Measurements from ENCODE around the gene NID2. TPM values are rescaled to one million over a fixed set of nuclear protein-coding genes. Genes with fewer than 3 reads are reported as not detected.
A peak's percentile ranks its signal among the peaks of the same experiment; 100 is the strongest.

NID2 gene
- total RNA-seq, 4 donors from 2014 or later: 8.6 to 16.5 (median 11.5) TPM

DNA sequence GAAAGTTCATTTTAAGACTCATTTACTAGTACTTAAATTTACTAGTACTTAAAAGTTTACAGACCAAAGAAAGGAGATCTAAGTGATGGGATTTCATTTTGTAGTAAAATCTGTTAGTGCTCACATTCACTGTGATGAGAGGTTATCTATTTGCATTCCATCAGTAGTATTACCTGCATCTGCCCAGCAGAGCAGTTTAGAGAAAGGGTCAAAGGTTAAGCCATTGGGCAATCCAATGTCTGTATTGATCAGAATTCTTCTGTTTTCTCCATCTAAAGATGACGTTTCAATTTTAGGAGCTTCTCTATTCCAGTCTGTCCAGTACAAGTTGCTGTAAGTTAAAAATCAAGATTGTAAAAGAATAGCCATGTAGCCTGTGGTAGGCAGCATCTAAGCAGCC is 61.2 kb downstream of the NID2 start:
- TF ChIP-seq CTCF (IDR thresholded peaks at IDR 0.05): no peak
- no peak for TF ChIP-seq POLR2A (IDR thresholded peaks at IDR 0.05)
- Histone ChIP-seq H3K36me3 (peaks cover 0 to 83% (median 0%) of the 10 kb centered on the region in 3 donors), H3K27ac (no peak overlapping the region), H3K27me3 (no peaks in the 10 kb centered on the region), H3K9me3 (no peaks in the 10 kb centered on the region), H3K4me1 (no peaks in the 10 kb centered on the region), H3K4me3 (no peak overlapping the region)
- no peak for DNase-seq

- no peak for DNase-seq
- TF ChIP-seq POLR2A (IDR thresholded peaks at IDR 0.05): no peak
- no peak for TF ChIP-seq CTCF (IDR thresholded peaks at IDR 0.05)
- Histone ChIP-seq H3K27me3 (no peaks in the 10 kb centered on the region), H3K4me1 (no peaks in the 10 kb centered on the region), H3K4me3 (no peak overlapping the region), H3K27ac (no peak overlapping the region), H3K36me3 (peaks cover 0 to 87% (median 0%) of the 10 kb centered on the region in 3 donors), H3K9me3 (no peaks in the 10 kb centered on the region)
Measured at GRCh38 chr14:52007211-52007610, 61.6 kb downstream of the NID2 start.

GRCh38 chr14:52006361-52006760 is 62.5 kb downstream of the NID2 start:
- no peak overlapping the region for H3K27ac ChIP-seq
- no peaks in the 10 kb centered on the region for H3K27me3 ChIP-seq
- TF ChIP-seq POLR2A (IDR thresholded peaks at IDR 0.05) (no peak), CTCF (IDR thresholded peaks at IDR 0.05) (no peak)
- no peak for DNase-seq
- H3K9me3 ChIP-seq: no peaks in the 10 kb centered on the region
- H3K4me1 ChIP-seq: no peaks in the 10 kb centered on the region
- H3K4me3 ChIP-seq: no peak overlapping the region
- H3K36me3 ChIP-seq: peaks cover 0 to 91% (median 0%) of the 10 kb centered on the region in 3 donors

- TF ChIP-seq POLR2A (IDR thresholded peaks at IDR 0.05) (no peak), CTCF (IDR thresholded peaks at IDR 0.05) (no peak)
- H3K27me3 ChIP-seq: no peaks in the 10 kb centered on the region
- DNase-seq: no peak
- no peaks in the 10 kb centered on the region for H3K9me3 ChIP-seq
- no peak overlapping the region for H3K27ac ChIP-seq
- H3K36me3 ChIP-seq: peaks cover 0 to 91% (median 0%) of the 10 kb centered on the region in 3 donors
- no peak overlapping the region for H3K4me3 ChIP-seq
- H3K4me1 ChIP-seq: no peaks in the 10 kb centered on the region
Measured at GRCh38 chr14:52005625-52006024, 63.2 kb downstream of the NID2 start.

- Histone ChIP-seq H3K4me1 (no peaks in the 10 kb centered on the region), H3K9me3 (no peaks in the 10 kb centered on the region), H3K27me3 (no peaks in the 10 kb centered on the region), H3K27ac (peak overlapping the region in 1 of 4 donors; percentile 65), H3K36me3 (peaks cover 0 to 81% (median 0%) of the 10 kb centered on the region in 3 donors), H3K4me3 (no peak overlapping the region)
- DNase-seq: no peak
- no peak for TF ChIP-seq POLR2A (IDR thresholded peaks at IDR 0.05)
- no peak for TF ChIP-seq CTCF (IDR thresholded peaks at IDR 0.05)
Measured at GRCh38 chr14:52003324-52003723, 65.5 kb downstream of the NID2 start.

- Histone ChIP-seq H3K4me3 (no peak overlapping the region), H3K27ac (peak overlapping the region in 1 of 4 donors; percentile 48), H3K9me3 (no peaks in the 10 kb centered on the region), H3K4me1 (no peaks in the 10 kb centered on the region), H3K36me3 (peaks cover 0 to 73% (median 0%) of the 10 kb centered on the region in 3 donors), H3K27me3 (no peaks in the 10 kb centered on the region)
- TF ChIP-seq CTCF (IDR thresholded peaks at IDR 0.05): no peak
- no peak for TF ChIP-seq POLR2A (IDR thresholded peaks at IDR 0.05)
- no peak for DNase-seq
Measured at GRCh38 chr14:52002542-52002941, 66.3 kb downstream of the NID2 start.
